ENCODE measurements around the gene ACSL5. TPM values are rescaled to one million over a fixed set of nuclear protein-coding genes. Genes with fewer than 3 reads are reported as not detected.
"Not testable (repeated sequence)": the region's sequence is repeated elsewhere in the genome, so short reads cannot be mapped to it uniquely, and the experiment has no call there.

ACSL5 gene
- total RNA-seq, 1 donor from 2014 or later: 10.1 TPM

- no peak for DNase-seq
Measured at GRCh38 chr10:112349521-112350085, 24.3 kb upstream of the ACSL5 start.

GRCh38 chr10:112351146-112351545 is 22.8 kb upstream of the ACSL5 start:
- no peak for DNase-seq

GRCh38 chr10:112352044-112352443 is 21.9 kb upstream of the ACSL5 start:
- no peak for DNase-seq

GRCh38 chr10:112353046-112353445 is 20.9 kb upstream of the ACSL5 start:
- no peak for DNase-seq

DNA sequence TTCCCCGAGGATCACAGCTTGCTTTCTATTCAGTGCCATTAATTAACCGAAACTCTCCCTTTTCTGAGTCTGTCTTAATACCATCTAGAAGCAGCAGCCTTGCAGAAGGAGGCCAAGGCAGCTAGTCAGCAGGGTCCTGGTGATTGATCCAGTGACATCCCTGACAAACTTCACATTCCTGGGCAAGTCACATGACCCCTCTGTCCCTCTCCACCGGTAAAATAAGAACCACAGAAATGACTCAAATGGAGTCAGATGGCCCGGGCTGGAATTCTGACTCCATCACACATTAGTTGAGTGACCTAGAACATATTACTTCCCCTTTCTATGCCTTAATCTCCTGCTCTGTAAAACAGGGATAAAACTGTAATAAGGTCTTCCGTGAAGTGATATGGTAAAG is 17.2 kb upstream of the ACSL5 start:
- no peak for DNase-seq

GRCh38 chr10:112359606-112360307 is 14.2 kb upstream of the ACSL5 start:
- DNase-seq: no peak

GRCh38 chr10:112360308-112361270 is 13.3 kb upstream of the ACSL5 start:
- no peak for DNase-seq

DNA sequence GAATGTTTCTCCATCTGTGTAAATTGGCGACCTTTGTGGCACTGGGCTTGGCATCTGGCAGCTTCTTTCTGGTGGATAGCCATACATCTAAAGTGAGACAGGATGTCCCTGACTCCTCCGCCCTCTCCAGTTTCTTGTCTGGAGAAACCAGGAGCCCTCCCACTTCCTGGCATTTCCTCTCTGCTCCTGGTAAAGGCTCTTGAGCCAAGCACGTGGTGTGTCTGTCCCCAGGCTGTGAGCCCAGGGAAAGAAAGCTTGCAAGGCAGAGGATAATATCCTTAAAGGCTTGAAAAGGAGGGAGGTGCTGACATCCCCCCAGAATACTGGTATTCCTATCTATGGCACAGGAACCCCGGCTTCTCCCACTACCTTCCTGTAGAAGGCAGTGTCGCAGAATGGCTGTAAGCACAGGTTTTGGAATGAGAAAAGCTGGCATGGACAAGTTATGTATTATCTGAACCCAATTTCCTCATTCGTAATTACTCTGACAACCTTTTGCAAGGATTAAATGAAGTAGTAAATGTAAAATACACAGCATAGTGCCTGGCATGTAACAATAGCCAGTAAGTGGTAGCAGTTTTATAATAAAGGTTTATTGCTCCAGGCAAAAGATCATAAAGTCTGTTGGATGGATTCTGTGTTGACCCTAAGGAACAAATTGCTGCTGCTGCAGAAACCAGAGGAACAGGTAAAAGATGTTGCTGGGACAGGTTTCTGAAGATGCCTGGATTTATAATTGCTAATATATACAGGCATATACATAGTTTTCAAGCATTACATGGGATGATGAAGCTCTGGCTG is 11.8 kb upstream of the ACSL5 start:
- DNase-seq: no peak

DNA sequence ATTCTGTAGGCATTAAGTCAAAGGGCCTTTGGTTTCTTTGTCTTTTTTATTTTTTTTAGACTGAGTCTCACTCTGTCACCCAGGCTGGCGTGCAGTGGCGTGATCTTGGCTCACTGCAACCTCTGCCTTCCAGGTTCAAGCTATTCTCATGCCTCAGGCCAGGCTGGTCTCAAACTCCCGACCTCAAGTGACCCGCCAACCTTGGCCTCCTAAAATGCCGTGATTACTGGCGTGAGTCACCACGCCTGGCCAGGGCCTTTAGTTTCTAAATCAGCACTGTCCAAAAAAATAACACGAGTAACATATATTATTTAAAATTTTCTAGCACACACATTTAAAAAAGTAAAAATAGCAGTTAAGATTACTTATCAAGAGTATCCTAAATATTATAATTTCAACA is 11.1 kb upstream of the ACSL5 start:
- DNase-seq: no peak

- no peak for DNase-seq
Measured at GRCh38 chr10:112363696-112364688, 9.9 kb upstream of the ACSL5 start.

DNA sequence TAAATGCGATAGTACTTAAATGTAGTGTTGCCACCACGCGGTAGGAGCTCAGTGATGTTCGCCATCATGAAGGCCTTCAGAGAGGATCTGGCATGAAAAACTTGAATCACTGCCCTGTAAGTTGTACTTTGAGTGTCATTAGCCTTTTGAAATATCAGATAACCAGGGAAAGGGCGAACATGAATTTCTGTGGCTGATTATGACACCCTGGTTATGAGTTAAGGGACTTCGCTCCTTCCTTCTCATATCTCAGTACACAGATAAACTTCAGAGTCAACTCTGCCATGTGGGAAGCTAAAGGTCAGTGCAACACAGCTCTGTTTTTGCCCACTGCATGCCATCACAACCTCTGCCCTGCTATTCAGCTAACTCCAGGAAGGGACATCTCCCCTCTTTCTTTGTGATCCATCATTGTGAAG is 8.9 kb upstream of the ACSL5 start:
- no peak for DNase-seq

GRCh38 chr10:112365451-112365850 is 8.5 kb upstream of the ACSL5 start:
- DNase-seq: no peak

GRCh38 chr10:112366992-112367391 is 6.9 kb upstream of the ACSL5 start:
- DNase-seq: no peak

DNA sequence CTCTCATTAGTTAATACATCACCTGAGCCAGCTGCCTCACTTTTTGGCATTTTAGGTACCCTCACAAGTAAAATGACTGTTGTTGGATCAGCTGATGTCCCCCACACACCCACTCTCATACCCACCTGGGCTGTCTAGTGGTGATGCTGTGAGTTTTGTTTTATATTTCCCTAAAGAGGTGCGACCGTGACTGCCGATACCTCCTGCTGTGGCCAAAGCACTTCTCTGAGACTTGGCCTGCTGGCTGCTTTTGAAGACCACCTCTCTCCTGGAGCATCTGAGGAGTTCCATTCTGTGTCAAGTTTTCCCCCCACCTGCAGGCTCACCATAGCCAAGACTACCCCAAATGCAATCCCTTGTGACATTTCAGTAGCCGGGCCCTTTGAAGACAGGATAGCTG is 6.4 kb upstream of the ACSL5 start:
- no peak for DNase-seq

DNA sequence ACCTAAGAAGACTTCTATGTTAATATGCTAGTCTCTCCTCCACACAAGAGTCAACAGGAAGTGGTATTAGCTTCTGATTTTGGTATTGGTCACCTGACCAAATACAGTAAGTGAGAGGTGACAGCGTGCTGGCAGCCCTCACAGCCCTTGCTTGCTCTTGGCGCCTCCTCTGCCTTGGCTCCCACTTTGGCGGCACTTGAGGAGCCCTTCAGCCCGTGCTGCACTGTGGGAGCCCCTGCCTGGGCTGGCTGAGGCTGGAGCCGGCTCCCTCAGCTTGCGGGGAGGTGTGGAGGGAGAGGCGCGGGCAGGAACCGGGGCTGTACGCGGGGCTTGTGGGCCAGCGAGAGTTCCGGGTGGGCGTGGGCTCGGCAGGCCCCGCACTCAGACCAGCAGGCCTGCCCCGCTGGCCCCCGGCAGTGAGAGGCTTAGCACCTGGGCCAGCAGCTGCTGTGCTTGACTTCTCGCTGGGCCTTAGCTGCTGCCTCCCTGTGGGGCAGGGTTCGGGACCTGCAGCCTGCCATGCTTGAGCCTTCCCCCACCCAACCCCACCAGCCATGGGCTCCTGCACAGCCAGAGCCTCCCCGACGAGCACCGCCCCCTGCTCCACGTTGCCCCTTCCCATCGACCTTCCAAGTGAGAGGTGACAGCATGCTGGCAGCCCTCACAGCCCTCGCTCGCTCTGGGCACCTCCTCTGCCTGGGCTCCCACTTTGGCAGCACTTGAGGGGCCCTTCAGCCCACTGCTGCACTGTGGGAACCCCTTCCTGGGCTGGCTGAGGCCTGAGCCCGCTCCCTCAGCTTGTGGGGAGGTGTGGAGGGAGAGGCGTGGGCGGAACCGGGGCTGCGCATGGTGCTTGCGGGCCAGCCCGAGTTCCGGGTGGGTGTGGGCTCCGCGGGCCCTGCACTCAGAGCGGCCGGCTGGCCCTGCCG is 4.2 kb upstream of the ACSL5 start:
- DNase-seq: no peak

DNA sequence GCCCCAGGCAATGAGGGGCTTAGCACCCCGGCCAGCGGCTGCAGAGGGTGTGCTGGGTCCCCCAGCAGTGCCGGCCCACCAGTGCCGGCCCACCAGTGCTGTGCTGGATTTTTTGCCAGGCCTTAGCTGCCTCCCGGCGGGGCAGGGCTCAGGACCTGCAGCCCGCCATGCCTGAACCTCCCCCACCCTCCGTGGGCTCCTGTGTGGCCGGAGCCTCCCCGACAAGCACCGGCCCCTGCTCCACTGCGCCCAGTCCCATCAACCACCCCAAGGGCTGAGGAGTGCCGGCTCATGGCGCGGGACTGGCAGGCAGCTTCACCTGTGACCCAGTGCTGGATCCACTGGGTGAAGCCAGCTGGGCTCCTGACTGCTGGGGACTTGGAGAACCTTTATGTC is 3.5 kb upstream of the ACSL5 start:
- no peak for DNase-seq

- not testable (repeated sequence) for DNase-seq
Measured at GRCh38 chr10:112371326-112371725, 2.6 kb upstream of the ACSL5 start.

DNA sequence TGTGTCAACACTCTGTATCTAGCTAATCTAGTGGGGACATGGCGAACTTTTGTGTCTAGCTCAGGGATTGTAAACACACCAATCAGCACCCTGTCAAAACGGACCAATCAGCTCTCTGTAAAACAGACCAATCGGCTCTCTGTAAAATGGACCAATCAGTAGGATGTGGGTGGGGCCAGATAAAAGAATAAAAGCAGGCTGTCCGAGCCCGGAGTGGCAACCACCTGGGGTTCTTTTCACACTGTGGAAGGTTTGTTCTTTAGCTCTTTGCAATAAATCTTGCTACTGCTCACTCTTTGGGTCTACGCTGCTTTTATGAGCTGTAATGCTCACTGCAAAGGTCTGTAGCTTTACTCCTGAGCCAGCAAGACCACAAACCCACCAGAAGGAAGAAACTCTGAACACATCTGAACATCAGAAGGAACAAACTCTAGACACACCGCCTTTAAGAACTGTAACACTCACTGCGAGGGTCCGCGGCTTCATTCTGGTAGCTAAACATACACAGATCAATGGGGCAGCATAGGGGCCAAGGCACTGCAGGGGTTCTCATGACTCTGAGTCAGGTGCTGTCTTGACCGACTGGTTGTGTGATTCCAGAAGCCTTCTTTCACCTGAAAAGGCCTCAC is 1.6 kb upstream of the ACSL5 start:
- not testable (repeated sequence) for DNase-seq

Measured in skin of body (tissue), 2 donors.